Stimulated activated CD8-positive, alpha-beta memory T cell treated with anti-CD3 and anti-CD28 coated beads, Interleukin-4, amount 100 ng/mL, for 24 hours (primary cell): ENCODE data around the gene FAM107A.

ENCODE experiments used
- DNase-seq: peaks from one replicate; pipeline ENCODE4 v3.0.0-alpha.2; 2020; ENCODE audit warnings: low read depth

FAM107A gene

GRCh38 chr3:58577269-58577821, at the start of gene FAM107A:
TSS of gene FAM107A (minus strand) at chr3:58577391. CDS start at chr3:58569860, 7,531 bp downstream.
- DNase-seq, result no peak

DNA sequence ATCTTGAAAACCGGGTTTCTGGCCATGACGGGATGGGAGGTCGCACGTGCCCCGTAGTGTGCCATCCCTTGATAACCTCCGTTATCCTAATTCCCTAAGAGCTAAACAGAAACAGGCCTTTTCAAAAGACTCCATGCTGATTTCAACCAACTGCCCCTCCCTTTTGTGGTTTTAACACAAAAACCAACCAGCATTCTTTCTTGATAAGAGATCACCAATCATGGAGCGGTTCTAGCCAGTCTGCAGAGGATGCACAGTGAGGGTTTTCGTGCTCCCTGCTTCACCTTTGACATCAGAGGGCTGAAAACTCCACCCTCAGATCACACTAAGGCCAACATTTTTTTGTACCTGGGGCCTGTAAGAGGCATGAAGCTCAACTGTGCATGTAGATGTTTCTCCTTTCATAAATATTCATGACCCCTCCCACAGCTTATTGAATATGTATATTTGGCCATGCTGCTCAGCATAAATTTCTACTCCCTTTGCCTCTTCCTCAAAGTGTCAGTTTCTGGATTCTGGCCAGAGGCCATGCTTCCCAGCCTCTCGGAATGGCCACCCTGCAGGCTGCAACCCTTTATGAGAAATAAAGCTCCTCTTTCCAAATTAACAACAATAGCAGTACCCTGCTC, 48.1 kb upstream of the FAM107A start:
- DNase-seq, result no peak

- DNase-seq, result no peak
These were observed 47.4 kb upstream of the FAM107A start for GRCh38 chr3:58624550-58624949.

DNA sequence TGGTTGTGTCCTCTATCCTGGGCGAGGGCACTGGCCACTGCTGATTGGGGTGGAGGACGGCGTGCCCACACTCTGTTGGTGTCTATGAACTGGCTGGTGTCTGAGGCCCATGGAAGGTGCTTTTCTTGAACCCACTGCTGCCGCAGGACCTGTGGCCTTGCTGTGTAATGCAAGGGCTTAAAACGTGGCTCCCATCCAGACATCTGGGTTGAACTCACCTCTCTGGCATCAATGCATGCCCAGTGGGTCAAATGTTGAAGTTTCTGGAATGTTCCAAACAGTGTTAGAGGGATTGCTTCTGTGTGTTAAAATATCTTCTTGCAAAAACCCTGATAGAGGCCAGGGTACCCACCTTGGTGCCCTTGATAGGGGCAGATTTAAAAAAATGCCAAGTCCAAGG, 46.8 kb upstream of the FAM107A start:
- no peak for DNase-seq

DNA sequence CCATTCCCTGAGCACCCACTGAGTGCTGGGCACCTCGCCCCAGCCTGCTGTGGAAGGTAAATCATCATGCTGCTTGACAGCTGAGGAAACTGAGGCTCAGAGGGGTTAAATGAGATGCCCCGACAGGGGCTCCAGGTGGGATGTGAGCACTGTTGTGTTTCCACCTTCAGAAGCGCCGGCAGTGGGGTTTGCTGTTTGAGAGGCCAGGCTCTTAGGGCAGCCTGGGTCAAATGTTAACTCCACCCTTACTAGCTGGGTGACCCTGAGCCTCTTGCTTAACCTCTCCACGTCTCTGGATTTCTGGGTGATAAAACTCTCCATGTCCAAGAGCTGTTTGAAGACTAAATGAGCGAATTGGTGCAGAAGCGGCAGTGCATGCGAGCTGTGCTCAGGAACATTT, 46.3 kb upstream of the FAM107A start:
- no peak for DNase-seq

- DNase-seq, result no peak
These were observed 45.7 kb upstream of the FAM107A start for GRCh38 chr3:58622892-58623291.

DNA sequence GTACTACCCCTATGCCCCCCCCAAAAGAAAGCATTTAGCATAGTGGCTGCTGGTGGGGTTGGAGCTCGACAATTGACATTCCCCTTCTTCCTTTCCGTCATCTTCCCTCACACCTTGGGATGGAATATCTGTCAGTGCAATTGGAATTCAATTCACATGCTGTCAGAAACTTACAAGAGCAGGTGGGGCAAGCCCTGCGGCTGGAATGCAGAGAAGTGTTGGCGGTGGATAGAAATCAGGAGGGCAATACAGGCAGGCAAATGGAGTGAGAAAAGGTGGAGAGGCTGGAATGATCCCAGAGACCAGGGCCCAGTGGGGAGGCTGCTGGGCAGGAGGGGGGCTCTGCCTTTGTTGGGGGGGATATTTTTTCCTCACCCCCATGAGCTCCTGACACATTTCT, 45.2 kb upstream of the FAM107A start:
- DNase-seq, result no peak

DNA sequence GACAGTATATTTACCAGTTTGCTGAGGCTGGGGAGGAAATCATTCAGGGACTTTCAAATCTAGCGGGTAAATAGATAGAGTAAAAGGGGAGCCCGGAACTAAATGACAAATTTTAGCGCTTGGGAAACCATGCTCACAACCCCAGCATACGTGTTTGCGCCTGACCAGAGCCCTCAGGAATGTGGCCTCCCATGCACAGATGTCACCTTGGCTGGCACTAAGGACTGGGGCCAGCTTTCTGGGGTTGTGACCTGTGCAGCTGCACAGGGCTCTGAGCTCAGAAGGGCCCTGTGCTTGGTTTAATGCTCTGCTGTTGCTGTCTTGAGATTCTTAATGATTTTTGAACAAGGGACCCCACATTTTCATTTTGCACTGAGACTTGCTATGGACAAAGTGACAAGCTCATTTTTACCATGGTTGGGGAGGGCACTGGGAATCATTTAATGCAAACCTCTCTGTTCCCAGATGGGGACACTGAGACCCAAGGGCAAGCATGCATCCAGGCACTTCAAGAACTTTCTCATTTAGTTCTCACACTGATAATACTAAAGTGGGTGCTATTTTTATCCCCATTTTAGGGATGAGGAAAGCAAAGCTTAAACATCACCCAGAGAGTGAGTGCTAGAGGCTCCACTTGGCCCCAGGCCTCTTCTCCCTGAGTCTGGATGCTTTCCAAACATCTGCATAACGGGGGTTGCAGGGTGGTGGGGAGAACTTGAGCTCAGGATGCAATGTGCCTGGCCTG, 44.1 kb upstream of the FAM107A start:
- no peak for DNase-seq

DNA sequence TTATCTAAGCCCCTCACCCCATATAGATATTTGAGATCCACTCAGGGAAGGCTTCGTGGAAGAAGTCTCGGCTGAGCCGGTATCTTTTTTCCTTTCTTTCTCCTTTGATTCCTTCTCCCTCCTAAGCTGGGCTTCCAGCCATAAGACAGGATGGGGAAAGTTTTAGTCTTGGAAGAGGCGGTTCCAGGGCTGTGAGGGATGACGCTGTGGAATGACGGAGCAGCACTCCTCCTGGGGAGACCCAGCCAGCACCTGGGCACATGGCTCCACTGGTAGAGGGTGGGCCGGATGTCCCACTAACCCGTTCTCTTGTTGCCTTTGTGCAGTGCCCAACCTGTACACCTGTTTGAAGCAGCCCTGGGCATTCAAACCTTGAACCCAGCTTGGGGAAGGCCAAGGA, 43.2 kb upstream of the FAM107A start:
- DNase-seq, result no peak

DNA sequence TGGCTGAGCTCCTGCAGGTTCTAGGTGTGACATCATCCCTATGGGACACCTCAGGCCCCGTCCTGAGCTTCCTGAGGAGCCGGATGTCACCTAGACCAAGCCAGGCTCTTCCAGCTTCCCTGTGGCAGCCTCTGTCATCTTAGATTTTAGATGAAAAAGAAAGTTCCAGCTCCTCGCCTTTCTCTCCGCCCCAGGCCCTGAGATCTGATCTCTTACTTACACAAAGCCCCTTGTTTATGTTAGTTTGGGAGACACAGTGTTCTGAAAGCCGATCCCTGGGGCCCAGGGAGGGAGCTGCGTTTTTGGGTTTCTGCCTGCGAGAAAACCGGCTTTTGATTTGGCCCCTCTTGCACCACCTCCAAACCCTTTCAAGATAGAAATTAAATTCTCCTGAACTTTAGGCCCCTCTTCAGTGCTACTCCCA, 40.2 kb upstream of the FAM107A start:
- no peak for DNase-seq

- DNase-seq, result no peak
These were observed 36.3 kb upstream of the FAM107A start for GRCh38 chr3:58613236-58614132.

- DNase-seq, result no peak
These were observed 35.6 kb upstream of the FAM107A start for GRCh38 chr3:58612830-58613229.

DNA sequence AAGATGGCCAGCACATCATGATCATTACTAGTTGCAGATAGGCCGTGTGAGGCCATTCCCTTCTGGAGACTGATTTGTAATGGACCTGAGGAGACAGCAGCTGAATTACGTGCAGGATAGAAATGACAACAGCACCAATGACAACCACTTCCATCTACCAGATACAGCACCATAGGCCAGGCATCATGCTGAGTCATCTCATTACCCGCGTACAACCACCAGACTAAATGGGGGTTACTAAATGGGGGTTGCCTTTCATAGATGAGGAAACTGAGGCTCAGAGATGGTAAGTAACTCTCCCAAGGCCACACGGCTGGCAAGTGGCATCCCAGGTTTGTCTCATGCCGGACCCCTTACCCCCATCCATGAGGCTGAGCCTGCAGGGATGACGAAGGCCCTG, 32.8 kb upstream of the FAM107A start:
- DNase-seq, result no peak

DNA sequence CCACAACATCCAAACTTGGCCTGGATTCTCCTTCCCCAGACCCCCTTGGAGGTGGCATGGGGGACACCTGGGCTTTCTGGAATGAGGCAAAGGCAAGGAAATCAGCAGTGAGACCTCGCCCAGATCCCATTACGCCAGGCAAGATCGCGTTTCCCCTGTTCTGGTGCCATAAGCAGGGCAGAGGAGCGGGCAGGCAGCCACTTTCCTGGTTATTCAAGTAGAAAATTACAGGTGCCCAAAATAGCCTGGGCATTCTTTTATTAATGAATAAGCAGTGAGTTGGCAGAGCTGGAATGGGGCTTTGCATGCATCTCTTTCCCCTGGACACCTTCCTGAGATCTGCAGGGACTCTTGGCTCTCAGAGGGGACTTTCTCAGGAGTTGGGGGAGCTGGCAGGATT, 31.5 kb upstream of the FAM107A start:
- DNase-seq, result no peak

DNA sequence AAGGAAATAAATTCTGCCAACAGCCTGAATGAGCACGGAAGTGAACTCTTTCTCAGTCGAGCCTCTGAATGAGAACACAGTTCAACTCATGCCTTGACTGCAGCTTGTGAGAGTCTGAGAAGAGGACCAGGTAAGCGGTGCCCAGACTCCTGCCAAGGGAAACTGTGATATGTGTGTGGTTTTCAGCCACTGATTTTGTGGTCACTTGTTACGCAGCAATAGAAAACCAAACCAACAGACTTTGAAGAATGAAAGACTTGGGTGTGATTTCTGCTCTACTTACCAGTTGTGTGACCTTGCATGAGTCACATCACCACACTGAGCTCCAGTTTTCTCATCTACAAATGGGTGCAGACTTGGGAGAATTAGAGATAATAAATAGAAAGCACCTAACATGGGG, 30.6 kb upstream of the FAM107A start:
- DNase-seq, result no peak

- DNase-seq, result no peak
These were observed 29.5 kb upstream of the FAM107A start for GRCh38 chr3:58606693-58607092.

DNA sequence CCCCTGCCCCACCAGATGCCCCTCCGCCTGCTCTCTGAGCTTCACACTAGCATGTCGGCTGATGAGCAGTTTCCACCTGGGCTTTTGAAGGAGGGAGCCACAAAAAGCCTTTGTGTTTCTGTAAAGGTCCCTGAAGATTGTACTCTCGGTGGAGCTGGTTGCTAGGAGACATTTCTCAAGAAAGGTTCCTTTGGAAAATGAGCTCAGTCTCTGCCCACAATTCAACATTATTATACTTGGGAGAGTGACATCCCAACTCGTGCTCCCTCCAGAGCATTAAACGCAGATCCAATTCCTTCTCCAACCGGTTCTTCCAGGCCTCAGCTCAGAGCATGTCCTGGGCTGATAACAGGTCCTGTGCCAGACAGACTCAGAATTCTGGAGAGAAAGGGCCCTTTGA, 26.8 kb upstream of the FAM107A start:
- no peak for DNase-seq

- no peak for DNase-seq
These were observed 26.4 kb upstream of the FAM107A start for GRCh38 chr3:58603606-58604005.

GRCh38 chr3:58597770-58598310, 20.6 kb upstream of the FAM107A start:
- no peak for DNase-seq

DNA sequence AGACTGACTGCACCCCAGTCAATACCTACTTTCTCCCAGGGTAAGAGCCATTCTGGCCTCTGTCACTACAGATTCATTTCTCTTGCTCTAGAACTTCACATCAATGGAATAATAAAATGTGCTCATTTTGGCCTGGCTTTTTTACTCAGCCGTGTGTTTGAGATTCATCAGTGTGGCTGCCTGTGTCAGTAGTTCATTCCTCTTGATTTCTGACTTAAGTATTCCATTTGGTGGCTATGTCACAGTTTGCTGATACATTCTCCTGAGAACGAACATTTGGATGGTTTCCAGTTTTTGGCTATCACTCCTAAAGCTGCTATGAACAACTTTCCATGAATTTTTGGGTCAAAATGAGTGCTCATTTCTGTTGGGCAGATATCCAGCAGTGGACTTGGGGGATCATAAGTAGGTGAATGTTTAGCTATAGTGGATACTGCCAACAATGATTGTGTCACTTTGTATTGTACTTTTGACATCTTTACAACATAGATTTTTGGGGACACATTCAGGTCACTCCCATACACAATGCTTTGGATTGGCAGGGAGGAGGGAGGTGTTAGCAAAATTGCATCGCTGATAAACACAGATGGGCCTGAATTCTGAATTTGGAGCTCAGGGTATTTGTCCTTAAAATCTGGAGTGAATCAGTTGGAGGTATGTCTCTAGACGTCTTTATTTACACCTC, 19.8 kb upstream of the FAM107A start:
- DNase-seq, result no peak

DNA sequence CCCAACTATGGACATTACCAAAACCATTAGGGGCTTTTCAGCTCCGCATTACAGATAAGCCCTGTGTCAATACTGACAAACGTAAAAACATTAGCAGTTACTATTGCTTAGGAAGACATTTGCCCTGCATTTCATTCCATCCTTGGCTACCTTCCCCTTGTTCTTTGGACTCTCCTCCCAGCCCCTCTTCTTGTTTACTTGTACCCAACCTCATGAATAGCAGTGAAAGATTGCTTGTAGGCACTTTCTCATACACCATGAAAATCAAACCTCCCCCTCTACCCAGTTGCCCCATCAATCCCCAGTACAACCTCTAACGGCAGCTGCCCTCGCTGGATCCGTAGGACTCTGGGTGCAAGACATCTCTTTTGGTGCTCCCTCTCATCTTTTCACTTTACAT, 16.9 kb upstream of the FAM107A start:
- DNase-seq, result no peak
